ENCODE measurements around the gene SRF. TPM values are rescaled to one million over a fixed set of nuclear protein-coding genes. Genes with fewer than 3 reads are reported as not detected.

The SRF gene
- total and polyA plus RNA-seq, 2 of the 4 experiments (the other 2 are of a cell fraction), result 20.6 to 56.3 TPM

- Histone ChIP-seq H4K8ac (ENCODE audit: low read depth in 2 of 2, low read length in 2 of 2) (no peak overlapping the region), H3K9me1 (ENCODE audit: insufficient read depth, low read length) (no peaks in the 10 kb centered on the region; the same call in 1 of the 2 replicates), H3K27ac (ENCODE audit: insufficient read depth, low read length) (no peak overlapping the region), H3K56ac (ENCODE audit: extremely low read depth, insufficient read depth, low read length) (no peak overlapping the region), H4K5ac (ENCODE audit: low read depth, low read length) (no peak overlapping the region), H2AK5ac (ENCODE audit: low read depth, low read length) (no peak overlapping the region), H3K79me1 (ENCODE audit: low read depth in 1 of 2, low read length in 2 of 2) (no peaks in the 10 kb centered on the region), H3K23ac (ENCODE audit: low read depth, low read length) (no peak overlapping the region), H4K91ac (ENCODE audit: insufficient read depth, low read depth, low read length) (no peak overlapping the region), H3K4ac (ENCODE audit: low read depth, low read length) (no peak overlapping the region), H3K4me1 (ENCODE audit: control insufficient read depth, insufficient read depth, low read length) (no peaks in the 10 kb centered on the region), H2BK20ac (ENCODE audit: low read depth, low read length) (no peak overlapping the region), H2AFZ (replicated peaks; ENCODE audit: low read length, poor library complexity) (no peak overlapping the region), H3K14ac (replicated peaks; ENCODE audit: low read depth, low read length) (no peak overlapping the region), H3K4me3 (ENCODE audit: insufficient read depth, low read depth, low read length) (no peak overlapping the region), H2BK120ac (ENCODE audit: low read depth, low read length) (no peak overlapping the region), H2AK9ac (replicated peaks; ENCODE audit: low read depth, low read length, poor library complexity) (no peak overlapping the region), H3K18ac (ENCODE audit: low read depth, low read length) (no peak overlapping the region), H2BK15ac (ENCODE audit: low read depth, low read length) (no peak overlapping the region), H3K36me3 (ENCODE audit: control insufficient read depth, insufficient read depth, low read length) (peaks cover 24% of the 10 kb centered on the region), H3K4me2 (ENCODE audit: low read depth, low read length) (no peak overlapping the region), H2BK5ac (ENCODE audit: low read depth, low read length, poor library complexity, severe bottlenecking) (no peak overlapping the region), H3K9me3 (ENCODE audit: control insufficient read depth, insufficient read depth, low read length) (no peaks in the 10 kb centered on the region; the same call in 1 of the 2 replicates), H3K27me3 (ENCODE audit: control insufficient read depth, insufficient read depth, low read length) (no peaks in the 10 kb centered on the region), H4K20me1 (ENCODE audit: insufficient read depth, low read length) (no peaks in the 10 kb centered on the region), H3K9ac (ENCODE audit: low read depth, low read length) (no peak overlapping the region)
- in situ Hi-C loops (cut with MboI; ENCODE audit: low sequenced_read_pairs), result no loop called here
- no CpG with 5 or more reads among the region's 10 CpGs for WGBS, 2 experiments (ENCODE audit: extremely low coverage in 2 of 2, insufficient read length in 1 of 2)
- ChIA-PET CTCF (no interaction called here), POLR2A (ENCODE audit: unreplicated experiment) (no interaction called here)
- ATAC-seq (ENCODE audit: low read depth) (no peak), DNase-seq (no peak)
- intact Hi-C loops (cut with micrococcal nuclease), result no loop called here
- no TSS peak for BruUV-seq (replicated peaks)
- dilution Hi-C loops (cut with HindIII; ENCODE audit: low sequenced_read_pairs, unreplicated experiment), result no loop called here
- TF ChIP-seq CEBPB (IDR thresholded peaks at IDR 0.05; ENCODE audit: low read depth, low read length) (no peak), POLR2A (IDR thresholded peaks at IDR 0.05; ENCODE audit: low read depth, low read length) (no peak), MAZ (IDR thresholded peaks at IDR 0.05; ENCODE audit: borderline replicate concordance, low read depth, low read length) (no peak), RAD21 (IDR thresholded peaks at IDR 0.05; ENCODE audit: low read length) (no peak), MAFK (IDR thresholded peaks at IDR 0.05; ENCODE audit: low read depth, low read length) (no peak)
Observed at GRCh38 chr6:43205849-43206248, 34.8 kb downstream of the SRF start.

Data from IMR-90 (cell line).